Vagina (tissue), 2 donors: Measurements from ENCODE around the gene EYA4. TPM values are rescaled to one million over a fixed set of nuclear protein-coding genes. Genes with fewer than 3 reads are reported as not detected.

Experiments used
- DNase-seq, 2 donors: peaks; one replicate each; pipeline ENCODE4 v3.0.0-alpha.2; 2017; ENCODE audit errors: extremely low spot score in 2 of 2
- H3K27ac ChIP-seq: fragments of 200-600 bp; sonication (generic); one replicate; pipeline ENCODE4 v1.5.1; 2019
- H3K27me3 ChIP-seq: fragments of 200-600 bp; sonication (generic); one replicate; pipeline ENCODE4 v1.5.1; 2019
- H3K36me3 ChIP-seq, 2 donors: fragments of 200-600 bp; sonication (generic); one replicate each; pipeline ENCODE4 v1.5.1; 2017 to 2019
- H3K4me1 ChIP-seq: fragments of 200-600 bp; sonication (generic); one replicate; pipeline ENCODE4 v1.5.1; 2019
- H3K4me3 ChIP-seq, 2 donors: fragments of 200-600 bp; sonication (generic); 1 replicate in 1 of 2; 2 replicates in 1 of 2; pipeline ENCODE4 v1.5.1; 2016 to 2019
- H3K9me3 ChIP-seq: fragments of 200-600 bp; sonication (generic); one replicate; pipeline ENCODE4 v1.5.1; 2019
- POLR2A ChIP-seq, 2 donors: fragments of 450-650 bp; IDR thresholded peaks; one replicate each; pipeline ENCODE4 v1.6.1; 2017; ENCODE audit warnings: antibody characterized with exemption in 2 of 2, mild to moderate bottlenecking in 2 of 2, moderate library complexity in 2 of 2
- POLR2AphosphoS5 ChIP-seq, 2 donors: sonication (generic); formaldehyde crosslinking; IDR thresholded peaks; one replicate each; pipeline ENCODE4 v1.9.0; 2017; ENCODE audit warnings: antibody characterized with exemption in 2 of 2, mild to moderate bottlenecking in 2 of 2, low read depth in 1 of 2; ENCODE audit not compliant: insufficient read depth in 1 of 2
- intact Hi-C: fragments of 100-400 bp; cut with DNase I; formaldehyde crosslinking; loops from one replicate; pipeline ENCODE4 v1.15.1; 2023
- total RNA-seq: library from RNA; depleted of rRNA; stranded (reverse); fragments of >200 nt; gene quantifications from one replicate; pipeline ENCODE4 v1.2.3, GENCODE V29; 2016
- TF ChIP-seq, protein P1 (sequence below), 3 experiments: fragments of 450-650 bp in 2 of 3; fragments of 200-600 bp in 1 of 3; sonication (generic) in 1 of 3; IDR thresholded peaks; one replicate each; pipeline ENCODE4 v1.5.1; 2017 to 2019; ENCODE audit warnings: antibody characterized with exemption in 3 of 3, mild to moderate bottlenecking in 2 of 3, moderate library complexity in 2 of 3

The EYA4 gene
- total RNA-seq, 1 donor from 2014 or later, result 18.7 TPM

GRCh38 chr6:133404728-133405127, 163.6 kb downstream of the EYA4 start:
- Histone ChIP-seq H3K27me3 (no peaks in the 10 kb centered on the region), H3K4me3 (no peak overlapping the region), H3K27ac (no peak overlapping the region), H3K4me1 (no peaks in the 10 kb centered on the region), H3K36me3 (no peaks in the 10 kb centered on the region), H3K9me3 (no peaks in the 10 kb centered on the region)
- intact Hi-C loops, result no loop called here
- TF ChIP-seq POLR2A (IDR thresholded peaks at IDR 0.05) (no peak), POLR2AphosphoS5 (IDR thresholded peaks at IDR 0.05; ENCODE audit: insufficient read depth in 1 of 2, low read depth in 1 of 2) (no peak)
- TF ChIP-seq, protein P1, sequence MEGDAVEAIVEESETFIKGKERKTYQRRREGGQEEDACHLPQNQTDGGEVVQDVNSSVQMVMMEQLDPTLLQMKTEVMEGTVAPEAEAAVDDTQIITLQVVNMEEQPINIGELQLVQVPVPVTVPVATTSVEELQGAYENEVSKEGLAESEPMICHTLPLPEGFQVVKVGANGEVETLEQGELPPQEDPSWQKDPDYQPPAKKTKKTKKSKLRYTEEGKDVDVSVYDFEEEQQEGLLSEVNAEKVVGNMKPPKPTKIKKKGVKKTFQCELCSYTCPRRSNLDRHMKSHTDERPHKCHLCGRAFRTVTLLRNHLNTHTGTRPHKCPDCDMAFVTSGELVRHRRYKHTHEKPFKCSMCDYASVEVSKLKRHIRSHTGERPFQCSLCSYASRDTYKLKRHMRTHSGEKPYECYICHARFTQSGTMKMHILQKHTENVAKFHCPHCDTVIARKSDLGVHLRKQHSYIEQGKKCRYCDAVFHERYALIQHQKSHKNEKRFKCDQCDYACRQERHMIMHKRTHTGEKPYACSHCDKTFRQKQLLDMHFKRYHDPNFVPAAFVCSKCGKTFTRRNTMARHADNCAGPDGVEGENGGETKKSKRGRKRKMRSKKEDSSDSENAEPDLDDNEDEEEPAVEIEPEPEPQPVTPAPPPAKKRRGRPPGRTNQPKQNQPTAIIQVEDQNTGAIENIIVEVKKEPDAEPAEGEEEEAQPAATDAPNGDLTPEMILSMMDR (IDR thresholded peaks at IDR 0.05), result no peak
- no peak for DNase-seq

DNA sequence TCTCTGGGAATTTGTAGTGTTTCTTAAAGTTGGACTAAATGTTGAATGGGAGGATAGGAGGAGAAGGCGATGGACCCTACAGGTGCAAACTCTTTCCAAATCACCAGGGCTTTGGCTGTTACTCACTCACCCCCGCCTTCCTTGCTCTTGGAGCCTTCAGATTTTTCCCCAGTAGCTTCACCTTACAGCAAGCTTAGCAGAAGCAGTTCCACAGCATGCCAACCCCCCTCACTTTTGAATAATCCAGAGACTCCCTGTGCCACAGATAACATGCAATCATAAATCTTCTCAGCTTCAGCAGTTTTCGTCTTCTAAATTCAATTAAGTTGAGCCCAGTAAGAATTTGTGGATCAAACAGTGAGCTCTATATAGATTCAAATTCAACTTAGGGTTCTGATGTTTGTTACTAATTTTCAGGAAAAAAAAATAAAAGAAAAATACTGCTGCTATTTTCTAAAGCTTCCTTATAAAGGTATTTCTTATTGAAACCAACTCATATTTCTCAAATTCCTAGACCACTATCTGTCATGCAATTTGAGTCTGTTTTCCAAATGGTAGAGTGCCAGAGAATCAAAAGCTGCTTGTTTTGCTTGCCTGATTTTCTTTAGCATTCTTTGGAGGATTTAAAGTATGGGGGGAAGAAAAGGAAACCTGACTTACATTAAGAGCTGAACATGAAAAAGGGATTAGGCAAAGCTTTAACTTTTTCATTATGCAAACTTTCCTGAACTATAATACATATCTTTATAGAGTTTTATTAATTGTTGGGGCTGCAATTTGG, 166.4 kb downstream of the EYA4 start:
- no peaks in the 10 kb centered on the region for H3K27me3 ChIP-seq
- no peaks in the 10 kb centered on the region for H3K9me3 ChIP-seq
- H3K27ac ChIP-seq, result no peak overlapping the region
- intact Hi-C loops, result no loop called here
- no peaks in the 10 kb centered on the region for H3K36me3 ChIP-seq
- H3K4me1 ChIP-seq, result no peaks in the 10 kb centered on the region
- DNase-seq, result no peak
- H3K4me3 ChIP-seq, result no peak overlapping the region
- TF ChIP-seq, protein P1 (IDR thresholded peaks at IDR 0.05), result no peak
- TF ChIP-seq POLR2AphosphoS5 (IDR thresholded peaks at IDR 0.05; ENCODE audit: insufficient read depth in 1 of 2, low read depth in 1 of 2), result no peak

DNA sequence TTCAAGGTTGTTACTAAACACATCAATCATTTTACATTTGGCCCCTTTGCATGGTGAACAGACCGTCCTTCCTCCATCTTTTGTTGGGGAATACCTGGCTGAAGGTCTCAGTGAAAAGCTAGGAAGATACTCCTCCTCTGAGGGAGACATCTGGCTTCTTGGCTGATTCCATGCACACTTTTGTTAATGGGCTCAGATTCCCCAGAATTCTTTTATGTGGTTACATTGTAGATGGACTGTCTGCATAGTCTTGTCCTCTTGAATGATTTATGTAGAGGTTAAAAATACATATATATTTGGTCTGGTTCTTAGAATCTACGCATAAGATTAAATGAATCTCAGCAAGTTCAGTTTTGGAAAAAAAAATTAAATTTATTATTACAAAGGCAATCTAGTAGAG, 167.0 kb downstream of the EYA4 start:
- Histone ChIP-seq H3K9me3 (no peaks in the 10 kb centered on the region), H3K27me3 (no peaks in the 10 kb centered on the region), H3K27ac (no peak overlapping the region), H3K4me3 (no peak overlapping the region), H3K36me3 (no peaks in the 10 kb centered on the region), H3K4me1 (no peaks in the 10 kb centered on the region)
- intact Hi-C loops, result no loop called here
- no peak for DNase-seq
- TF ChIP-seq, protein P1 (IDR thresholded peaks at IDR 0.05), result no peak
- no peak for TF ChIP-seq POLR2AphosphoS5 (IDR thresholded peaks at IDR 0.05; ENCODE audit: insufficient read depth in 1 of 2, low read depth in 1 of 2)

- intact Hi-C loops, result no loop called here
- TF ChIP-seq POLR2AphosphoS5 (IDR thresholded peaks at IDR 0.05; ENCODE audit: insufficient read depth in 1 of 2, low read depth in 1 of 2) (no peak), POLR2A (IDR thresholded peaks at IDR 0.05) (no peak)
- TF ChIP-seq, protein P1 (IDR thresholded peaks at IDR 0.05), result no peak
- H3K27ac ChIP-seq, result no peak overlapping the region
- no peaks in the 10 kb centered on the region for H3K9me3 ChIP-seq
- H3K4me1 ChIP-seq, result no peaks in the 10 kb centered on the region
- no peaks in the 10 kb centered on the region for H3K36me3 ChIP-seq
- no peak for DNase-seq
- no peak overlapping the region for H3K4me3 ChIP-seq
- no peaks in the 10 kb centered on the region for H3K27me3 ChIP-seq
Measured at GRCh38 chr6:133408543-133408942, 167.4 kb downstream of the EYA4 start.

- Histone ChIP-seq H3K27me3 (no peaks in the 10 kb centered on the region), H3K4me1 (no peaks in the 10 kb centered on the region), H3K4me3 (no peak overlapping the region), H3K36me3 (no peaks in the 10 kb centered on the region), H3K9me3 (no peaks in the 10 kb centered on the region), H3K27ac (no peak overlapping the region)
- intact Hi-C loops, result no loop called here
- TF ChIP-seq, protein P1 (IDR thresholded peaks at IDR 0.05), result no peak
- TF ChIP-seq POLR2A (IDR thresholded peaks at IDR 0.05) (no peak), POLR2AphosphoS5 (IDR thresholded peaks at IDR 0.05; ENCODE audit: insufficient read depth in 1 of 2, low read depth in 1 of 2) (no peak)
- DNase-seq, result no peak
Measured at GRCh38 chr6:133410638-133411435, 169.7 kb downstream of the EYA4 start.
